ENCODE results near the gene GGCX. TPM values are rescaled to one million over a fixed set of nuclear protein-coding genes. Genes with fewer than 3 reads are reported as not detected.

Gene GGCX
- total and polyA plus RNA-seq, 9 of the 15 experiments (the other 6 are each of a cell fraction or from before 2014, with no cell fraction given) = 14.4 to 47.1 (median 28.1) TPM

DNA sequence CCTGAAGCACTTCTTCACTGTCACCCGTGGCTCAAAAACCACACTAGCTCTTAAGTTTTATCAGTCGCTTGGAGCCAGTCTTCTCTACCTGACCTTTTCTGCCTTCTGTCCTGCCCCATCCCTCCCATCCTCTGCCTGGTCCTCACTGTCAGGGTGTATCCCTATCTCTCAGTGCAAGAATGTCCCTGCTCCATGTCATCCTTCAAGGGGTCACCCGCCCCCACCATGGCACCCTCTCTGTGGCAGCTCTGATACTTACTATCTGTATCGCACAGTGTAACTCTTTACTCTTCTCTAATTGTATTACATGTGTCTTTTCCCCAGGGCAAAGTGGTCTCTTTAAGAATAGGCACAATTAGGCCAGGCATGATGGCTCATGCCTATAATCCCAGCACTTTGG lies 27.4 kb upstream of the GGCX start:
- H3K27me3 ChIP-seq (ENCODE audit: control insufficient read depth in 2 of 2, insufficient read depth in 2 of 2, low read length in 2 of 2) = no peaks in the 10 kb centered on the region
- H2AFZ ChIP-seq (ENCODE audit: low read depth, low read length) = no peak overlapping the region
- intact Hi-C loops (cut with micrococcal nuclease) = no loop called here
- H3K4me1 ChIP-seq (replicated peaks in 1 of 2; ENCODE audit: control insufficient read depth in 2 of 2, insufficient read depth in 2 of 2, low read length in 2 of 2) = peaks cover 42 to 43% of the 10 kb centered on the region in 2 experiments
- POLR2A ChIA-PET = interaction anchor here (1.1 to 4.0 kb wide), 5 partner anchors 8 to 50 kb away, joined by 3 to 14 read pairs (median 4); partner anchors contain the start of gene MAT2A
- FAIRE-seq = peak; percentile 87
- DNase-seq (ENCODE audit: extremely low read depth in 1 of 4, low spot score in 3 of 4) = peak in 3 of 4 experiments; percentile 36 to 80 (median 59)
- no TSS peak for BruUV-seq (replicated peaks)
- CTCF ChIA-PET (ENCODE audit: low intra/inter-chr PET ratio) = no interaction called here
- H3K4me3 ChIP-seq = no peak overlapping the region
- in situ Hi-C loops (cut with MboI) = no loop called here
- peaks cover 11% of the 10 kb centered on the region for H3K9me1 ChIP-seq (ENCODE audit: control insufficient read depth, insufficient read depth, low read length)
- peaks cover 9% of the 10 kb centered on the region; the same call in 2 of the 3 replicates for H3K36me3 ChIP-seq (ENCODE audit: control insufficient read depth, insufficient read depth, low read length)
- H3K27ac ChIP-seq (ENCODE audit: extremely low read depth, low read depth, low read length) = no peak overlapping the region
- H3K9ac ChIP-seq (ENCODE audit: insufficient read depth in 1 of 2, low read depth in 2 of 2, low read length in 2 of 2) = no peak overlapping the region
- no peaks in the 10 kb centered on the region; the same call in 2 of the 3 replicates for H3K79me2 ChIP-seq (ENCODE audit: control insufficient read depth, insufficient read depth, low read length)
- no peak overlapping the region; the same call in 1 of the 2 replicates for H3K4me2 ChIP-seq (ENCODE audit: insufficient read depth, low read length)
- WGBS (ENCODE audit: insufficient coverage, low coverage, missing lambda C conversion rate) = 17% methylated on average over 4 of the region's 4 CpGs
- no peaks in the 10 kb centered on the region for H3K9me3 ChIP-seq (replicated peaks; ENCODE audit: control insufficient read depth, insufficient read depth, low read depth, low read length)
- peak; percentile 5 for ATAC-seq
- no peaks in the 10 kb centered on the region for H4K20me1 ChIP-seq (replicated peaks; ENCODE audit: control insufficient read depth, insufficient read depth, low read length)
- TF ChIP-seq, protein P1, sequence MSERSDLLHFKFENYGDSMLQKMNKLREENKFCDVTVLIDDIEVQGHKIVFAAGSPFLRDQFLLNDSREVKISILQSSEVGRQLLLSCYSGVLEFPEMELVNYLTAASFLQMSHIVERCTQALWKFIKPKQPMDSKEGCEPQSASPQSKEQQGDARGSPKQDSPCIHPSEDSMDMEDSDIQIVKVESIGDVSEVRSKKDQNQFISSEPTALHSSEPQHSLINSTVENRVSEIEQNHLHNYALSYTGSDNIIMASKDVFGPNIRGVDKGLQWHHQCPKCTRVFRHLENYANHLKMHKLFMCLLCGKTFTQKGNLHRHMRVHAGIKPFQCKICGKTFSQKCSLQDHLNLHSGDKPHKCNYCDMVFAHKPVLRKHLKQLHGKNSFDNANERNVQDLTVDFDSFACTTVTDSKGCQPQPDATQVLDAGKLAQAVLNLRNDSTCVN (CRISPR knock-in tag; IDR thresholded peaks at IDR 0.05) = no peak
- TF ChIP-seq ZBTB17 (CRISPR knock-in tag; IDR thresholded peaks at IDR 0.05) (no peak), FOXK2 (conservative IDR thresholded peaks at IDR 0.05 in 1 of 2, IDR thresholded peaks at IDR 0.05 in 1 of 2; ENCODE audit: low read depth in 2 of 2) (no peak), MEIS2 (IDR thresholded peaks at IDR 0.05; ENCODE audit: partially characterized antibody) (no peak), KAT7 (CRISPR knock-in tag; IDR thresholded peaks at IDR 0.05; ENCODE audit: borderline replicate concordance) (no peak), POLR2AphosphoS5 (IDR thresholded peaks at IDR 0.05; ENCODE audit: control insufficient read depth, insufficient read depth, low read depth, low read length) (peak; percentile 77; the same call in 1 of the 2 replicates), PPARD (CRISPR knock-in tag; IDR thresholded peaks at IDR 0.05) (no peak), SRSF3 (IDR thresholded peaks at IDR 0.05; ENCODE audit: insufficient read depth, low read length) (no peak), ZNF263 (CRISPR knock-in tag; IDR thresholded peaks at IDR 0.05; ENCODE audit: borderline replicate concordance) (no peak), RBBP5 (IDR thresholded peaks at IDR 0.05; ENCODE audit: borderline replicate concordance, insufficient read depth, low read length, poor library complexity, severe bottlenecking) (no peak), RBM25 (IDR thresholded peaks at IDR 0.05; ENCODE audit: low read depth, low read length, severe bottlenecking) (no peak), RB1 (IDR thresholded peaks at IDR 0.05; ENCODE audit: low read depth) (no peak), ZNF316 (IDR thresholded peaks at IDR 0.05) (no peak), TCF3 (CRISPR knock-in tag; IDR thresholded peaks at IDR 0.05) (peak; percentile 72), ZNF133 (CRISPR knock-in tag; IDR thresholded peaks at IDR 0.05) (no peak), NFE2L1 (tag; IDR thresholded peaks at IDR 0.05; ENCODE audit: borderline replicate concordance, low read depth) (no peak)
- TF ChIP-seq, protein P2, sequence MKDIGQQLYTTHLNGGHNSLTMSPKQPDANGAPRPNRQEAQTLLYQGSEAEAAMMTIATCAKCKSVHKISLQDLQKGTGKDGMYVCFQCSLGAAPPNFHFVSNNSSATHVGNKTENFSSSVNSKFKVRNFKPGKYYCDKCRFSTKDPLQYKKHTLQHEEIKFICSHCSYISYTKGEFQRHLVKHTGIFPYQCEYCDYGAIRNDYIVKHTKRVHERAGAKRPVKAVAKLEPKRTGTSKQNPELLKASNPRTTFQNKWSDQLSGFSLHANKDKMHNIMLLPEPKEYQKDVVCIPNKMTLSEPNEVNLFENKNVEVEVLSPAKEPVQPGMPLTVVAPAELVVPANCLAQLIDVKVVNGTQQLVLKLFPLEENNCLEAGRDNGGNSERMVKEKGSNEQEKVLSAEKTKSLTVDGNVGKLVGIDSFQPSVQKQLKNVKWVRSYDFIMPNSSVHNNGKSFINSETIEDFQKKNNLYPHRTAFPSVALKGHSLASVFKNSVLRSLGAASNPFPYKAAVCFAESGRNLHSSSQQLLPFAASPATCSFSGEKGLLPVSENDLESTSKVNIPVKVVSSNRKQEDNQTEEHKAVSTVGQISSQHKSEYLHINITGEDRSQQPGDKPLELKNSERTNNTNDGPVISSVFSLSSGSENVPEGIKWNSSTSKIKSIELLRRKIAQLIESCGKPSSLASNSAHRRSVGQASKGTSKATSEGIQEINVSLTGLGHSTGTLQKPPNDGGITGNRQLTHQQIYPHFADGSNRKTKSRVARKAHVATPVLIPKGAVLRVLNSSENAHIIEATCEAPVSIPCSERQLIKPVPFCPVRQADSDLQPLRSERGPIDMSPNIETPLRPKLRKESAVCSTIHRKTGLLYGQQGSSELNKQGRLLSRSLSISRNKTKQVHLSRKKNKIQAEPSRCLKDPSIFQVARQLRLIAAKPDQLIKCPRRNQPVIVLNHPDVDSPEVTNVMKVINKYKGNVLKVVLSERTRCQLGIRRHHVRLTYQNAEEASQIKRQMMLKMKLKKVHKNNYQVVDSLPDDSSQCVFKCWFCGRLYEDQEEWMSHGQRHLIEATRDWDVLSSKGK (CRISPR knock-in tag; IDR thresholded peaks at IDR 0.05) = no peak
- TF ChIP-seq, protein P3, sequence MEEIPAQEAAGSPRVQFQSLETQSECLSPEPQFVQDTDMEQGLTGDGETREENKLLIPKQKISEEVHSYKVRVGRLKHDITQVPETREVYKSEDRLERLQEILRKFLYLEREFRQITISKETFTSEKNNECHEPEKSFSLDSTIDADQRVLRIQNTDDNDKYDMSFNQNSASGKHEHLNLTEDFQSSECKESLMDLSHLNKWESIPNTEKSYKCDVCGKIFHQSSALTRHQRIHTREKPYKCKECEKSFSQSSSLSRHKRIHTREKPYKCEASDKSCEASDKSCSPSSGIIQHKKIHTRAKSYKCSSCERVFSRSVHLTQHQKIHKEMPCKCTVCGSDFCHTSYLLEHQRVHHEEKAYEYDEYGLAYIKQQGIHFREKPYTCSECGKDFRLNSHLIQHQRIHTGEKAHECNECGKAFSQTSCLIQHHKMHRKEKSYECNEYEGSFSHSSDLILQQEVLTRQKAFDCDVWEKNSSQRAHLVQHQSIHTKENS (CRISPR knock-in tag; IDR thresholded peaks at IDR 0.05) = no peak

Data from K562 (cell line).